T-helper 9 cell (primary cell): ENCODE measurements around the gene CACNG4.

Experiments used
- DNase-seq: peaks from one replicate; pipeline ENCODE4 v3.0.0-alpha.2; 2020
- total RNA-seq, 2 donors: gene quantifications; one replicate each; lab custom pipeline; 2026; lab: John Stamatoyannopoulos, UW

The CACNG4 gene
- total RNA-seq: 0 reads per million in 2 donors

DNA sequence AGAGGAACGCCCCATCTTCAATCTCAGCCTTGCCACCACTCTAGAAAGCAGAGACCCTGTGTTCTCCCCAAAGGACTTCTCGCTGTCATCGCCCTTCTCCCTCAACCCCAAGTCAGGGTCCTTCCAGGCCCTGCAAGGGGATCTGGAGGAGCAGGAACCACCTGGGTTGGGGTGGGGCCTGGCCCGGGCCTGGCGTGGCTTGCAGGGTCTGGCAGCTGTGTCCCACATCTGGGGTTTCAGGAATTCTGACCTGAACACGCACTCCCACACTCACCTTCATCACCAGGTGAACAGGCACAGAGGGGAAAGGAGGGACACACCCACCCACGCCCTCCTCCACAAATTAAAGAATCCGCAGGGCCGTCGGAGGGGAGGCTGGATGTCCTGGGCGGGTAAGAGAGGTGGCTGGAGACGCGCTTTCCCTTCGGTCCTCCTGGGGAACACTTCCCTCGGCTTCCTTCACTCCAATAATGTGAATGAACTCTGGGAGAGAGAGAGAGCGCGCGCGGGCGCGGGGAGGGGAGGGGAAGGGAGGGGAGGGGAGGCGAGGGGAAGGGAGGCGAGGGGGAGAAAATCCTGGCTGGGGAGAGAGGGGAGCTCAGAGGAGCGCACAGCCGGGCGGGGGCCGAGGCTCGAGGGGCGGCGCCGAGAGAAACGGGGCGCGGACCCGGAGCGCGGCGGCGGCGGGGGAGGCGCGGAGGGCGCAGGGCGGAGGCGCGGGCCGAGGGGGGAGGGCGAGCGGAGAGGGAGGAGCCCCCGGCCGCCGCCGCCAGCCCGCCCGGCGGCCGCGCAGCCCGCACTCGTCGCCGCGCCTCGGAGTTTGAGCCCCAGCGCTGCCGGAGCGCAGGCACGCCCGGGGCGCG lies at the start of gene CACNG4:
TSS of gene CACNG4 (plus strand) at position 799 of the 863 bp plus-strand sequence. CDS start 205 bp downstream, outside the sequence.
- DNase-seq: no peak

- DNase-seq: no peak
Measured at GRCh38 chr17:66915204-66915611, 49.3 kb upstream of the CACNG4 start.

- no peak for DNase-seq
Measured at GRCh38 chr17:66915792-66916191, 48.7 kb upstream of the CACNG4 start.

- no peak for DNase-seq
Measured at GRCh38 chr17:66916946-66917345, 47.6 kb upstream of the CACNG4 start.

DNA sequence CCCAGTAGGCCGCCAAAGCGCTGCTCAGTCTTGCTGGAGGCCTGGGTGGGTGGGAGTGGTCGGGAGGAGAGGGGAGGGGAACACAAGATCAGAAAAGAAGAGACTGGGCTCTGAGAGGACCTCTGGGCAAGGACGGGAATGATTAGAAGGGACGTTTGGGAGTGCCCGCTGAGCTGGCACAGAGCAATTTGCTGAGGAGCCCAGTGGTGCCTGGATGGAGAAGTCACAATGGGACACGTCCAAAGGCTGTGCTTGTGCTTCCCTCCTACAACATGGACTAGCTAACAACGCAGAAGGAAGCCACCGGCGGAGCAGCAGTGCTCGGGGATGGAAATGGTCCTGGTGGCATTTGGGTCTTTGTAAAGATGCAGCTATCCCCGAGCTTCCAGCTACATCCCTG lies 45.6 kb upstream of the CACNG4 start:
- DNase-seq: no peak

DNA sequence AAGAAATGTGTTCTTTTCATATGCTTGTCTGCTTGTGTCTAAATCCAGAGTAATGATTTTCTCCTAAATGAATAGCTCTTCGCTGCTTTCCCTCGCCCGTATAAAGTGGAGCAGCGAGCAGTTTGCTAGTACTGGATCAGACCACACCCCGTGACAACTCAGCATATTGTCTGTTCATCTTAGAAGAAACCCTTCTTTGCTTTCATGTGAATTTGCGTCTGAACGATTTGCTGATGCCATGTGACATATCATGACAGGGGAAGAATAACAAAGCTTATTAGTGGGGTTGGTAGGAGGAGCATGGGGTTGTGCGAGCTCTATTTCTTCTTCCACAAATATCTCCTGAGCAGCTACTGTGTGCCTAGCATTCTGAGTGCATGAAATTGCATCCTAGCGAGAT lies 44.1 kb upstream of the CACNG4 start:
- DNase-seq: no peak

DNA sequence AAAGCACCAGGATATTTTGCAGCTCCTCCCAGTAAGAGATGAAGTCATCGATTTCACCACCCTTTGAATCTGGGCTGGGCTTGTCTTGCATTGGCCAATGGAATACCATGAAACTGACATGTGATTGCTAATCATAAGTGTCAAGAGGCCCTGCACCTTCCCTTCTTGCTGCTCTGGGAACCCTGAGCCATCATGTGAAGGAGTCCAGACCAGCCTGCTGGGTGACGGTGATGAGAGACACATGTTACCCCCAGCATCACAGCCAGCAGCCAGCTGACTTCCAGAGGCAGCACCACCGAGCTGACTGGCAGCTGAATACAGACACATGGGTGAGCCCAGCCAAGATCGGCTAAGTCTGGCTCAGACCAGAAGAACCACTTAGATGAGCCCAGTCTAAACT lies 43.6 kb upstream of the CACNG4 start:
- DNase-seq: no peak

GRCh38 chr17:66923886-66924285 lies 40.6 kb upstream of the CACNG4 start:
- DNase-seq: no peak

GRCh38 chr17:66925811-66926500 lies 38.6 kb upstream of the CACNG4 start:
- no peak for DNase-seq

- no peak for DNase-seq
Measured at GRCh38 chr17:66928949-66929348, 35.6 kb upstream of the CACNG4 start.

GRCh38 chr17:66929591-66929990 lies 34.9 kb upstream of the CACNG4 start:
- DNase-seq: no peak

- no peak for DNase-seq
Measured at GRCh38 chr17:66930933-66931332, 33.6 kb upstream of the CACNG4 start.

GRCh38 chr17:66932311-66932710 lies 32.2 kb upstream of the CACNG4 start:
- no peak for DNase-seq

DNA sequence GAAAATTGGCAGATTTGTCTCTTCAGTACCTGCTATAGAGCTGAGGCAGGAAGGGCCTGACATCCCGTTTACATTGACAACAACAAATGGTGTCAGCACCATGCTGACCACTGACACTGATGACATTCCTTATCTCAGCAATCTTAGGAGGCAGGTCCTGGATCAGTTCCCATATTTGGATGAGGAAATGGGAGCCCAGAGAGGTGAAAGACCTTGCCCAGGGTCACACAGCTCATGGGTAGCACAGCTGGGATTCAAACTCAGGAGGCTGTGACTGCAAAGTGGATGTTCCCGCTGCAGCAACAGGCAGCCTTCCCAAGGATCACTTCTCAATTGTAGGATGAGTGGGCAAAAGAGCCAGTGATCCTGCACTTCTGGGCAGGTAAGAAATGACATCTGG lies 30.5 kb upstream of the CACNG4 start:
- DNase-seq: no peak

DNA sequence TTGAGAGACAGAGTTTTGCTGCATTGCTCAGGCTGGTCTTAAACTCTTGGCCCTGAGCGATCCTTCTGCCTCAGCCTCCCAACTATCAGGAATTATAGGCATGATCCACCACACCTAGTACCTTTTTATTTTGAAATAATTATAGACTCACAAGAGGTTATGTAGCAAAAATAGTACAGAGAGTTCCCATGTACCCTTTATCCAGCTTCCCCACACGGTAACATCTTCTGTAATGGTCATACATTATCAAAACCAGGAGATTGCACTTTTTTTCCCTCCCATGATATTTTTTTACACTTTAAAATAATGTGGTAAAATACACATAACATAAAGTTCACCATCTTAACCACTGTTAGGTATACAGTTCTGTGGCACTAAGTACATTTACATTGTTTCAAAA lies 28.8 kb upstream of the CACNG4 start:
- no peak for DNase-seq

GRCh38 chr17:66938656-66939055 lies 25.9 kb upstream of the CACNG4 start:
- DNase-seq: no peak

DNA sequence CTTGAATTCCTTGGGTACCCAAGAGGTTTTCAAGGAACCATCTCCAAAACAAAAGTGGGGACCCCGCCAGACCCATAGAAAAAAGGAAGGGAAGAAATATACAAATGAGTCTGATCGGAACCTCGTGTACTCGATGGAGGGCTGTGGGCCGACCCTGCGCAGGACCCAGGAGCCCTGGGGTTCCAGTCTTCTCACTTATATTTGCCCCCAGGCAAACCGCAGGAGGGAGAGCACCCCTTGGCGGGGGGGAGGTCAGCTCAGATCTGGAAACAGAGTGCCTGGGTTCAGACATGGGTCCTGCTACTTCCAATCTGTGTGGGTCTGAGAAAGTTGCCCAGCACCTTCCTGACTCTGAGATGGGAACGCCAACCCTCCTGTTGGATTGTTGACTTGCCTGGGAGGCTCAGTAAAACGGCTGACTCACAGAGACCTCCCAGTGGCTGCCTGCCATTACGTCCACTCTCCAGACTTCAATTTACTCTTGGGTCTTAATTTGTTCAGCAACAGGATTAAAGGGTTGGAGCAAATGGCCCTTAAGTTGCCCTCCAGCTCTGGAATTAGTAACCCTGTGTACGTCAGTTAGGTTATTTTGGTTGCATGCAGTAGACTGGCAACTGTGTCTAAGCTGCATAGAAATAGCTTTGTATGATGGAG lies 24.9 kb upstream of the CACNG4 start:
- DNase-seq: no peak

DNA sequence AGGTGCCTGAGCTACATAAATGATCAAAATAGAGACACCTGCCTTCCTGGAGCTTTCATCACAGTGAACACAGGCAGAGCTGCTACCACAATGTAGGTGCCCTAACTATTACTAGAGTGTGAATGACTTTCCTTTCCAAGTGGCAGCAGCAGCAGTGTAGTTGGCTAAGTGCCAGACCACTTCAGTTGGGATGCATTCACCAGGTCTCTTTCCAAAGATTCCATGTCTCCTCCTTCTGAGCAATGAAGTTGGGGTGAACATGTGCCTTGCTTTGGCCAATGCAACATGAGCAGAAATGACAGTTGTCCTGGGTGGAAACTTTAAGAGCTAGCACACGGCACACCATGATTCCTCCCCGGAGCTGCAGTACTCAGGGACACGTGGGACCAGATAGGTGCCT lies 23.3 kb upstream of the CACNG4 start:
- no peak for DNase-seq

DNA sequence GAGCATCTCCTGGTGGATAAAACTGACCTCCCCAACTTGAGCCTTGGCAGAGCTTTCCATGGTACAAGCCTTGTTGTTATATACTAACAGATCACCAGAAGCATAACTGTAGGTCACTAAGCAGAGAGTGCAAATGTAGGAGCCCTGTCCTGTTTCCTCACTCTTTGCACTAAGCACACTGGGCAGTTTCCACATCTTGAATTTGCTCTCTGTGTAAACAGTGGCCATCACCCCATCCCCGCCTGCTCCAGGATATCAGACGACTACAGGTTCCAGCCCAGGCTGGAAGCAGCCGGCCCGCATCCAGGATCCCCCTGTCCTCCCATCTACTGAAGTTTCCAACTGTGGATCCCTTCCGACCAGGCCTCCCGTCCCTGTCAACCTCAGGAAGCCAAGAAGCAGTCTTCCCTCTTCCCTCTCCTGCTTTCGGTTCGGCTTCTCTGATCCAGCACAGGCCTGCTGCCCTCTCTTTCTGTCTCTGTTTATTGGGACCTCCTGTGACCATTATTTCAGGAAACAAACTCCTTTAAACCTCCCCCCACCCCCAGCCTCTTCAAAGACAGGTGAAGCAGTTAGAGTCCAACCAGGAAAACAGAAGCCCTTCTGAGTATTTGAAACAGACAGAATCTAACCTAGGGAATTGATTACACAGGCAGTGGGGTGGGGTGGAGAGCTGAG lies 22.6 kb upstream of the CACNG4 start:
- DNase-seq: no peak

DNA sequence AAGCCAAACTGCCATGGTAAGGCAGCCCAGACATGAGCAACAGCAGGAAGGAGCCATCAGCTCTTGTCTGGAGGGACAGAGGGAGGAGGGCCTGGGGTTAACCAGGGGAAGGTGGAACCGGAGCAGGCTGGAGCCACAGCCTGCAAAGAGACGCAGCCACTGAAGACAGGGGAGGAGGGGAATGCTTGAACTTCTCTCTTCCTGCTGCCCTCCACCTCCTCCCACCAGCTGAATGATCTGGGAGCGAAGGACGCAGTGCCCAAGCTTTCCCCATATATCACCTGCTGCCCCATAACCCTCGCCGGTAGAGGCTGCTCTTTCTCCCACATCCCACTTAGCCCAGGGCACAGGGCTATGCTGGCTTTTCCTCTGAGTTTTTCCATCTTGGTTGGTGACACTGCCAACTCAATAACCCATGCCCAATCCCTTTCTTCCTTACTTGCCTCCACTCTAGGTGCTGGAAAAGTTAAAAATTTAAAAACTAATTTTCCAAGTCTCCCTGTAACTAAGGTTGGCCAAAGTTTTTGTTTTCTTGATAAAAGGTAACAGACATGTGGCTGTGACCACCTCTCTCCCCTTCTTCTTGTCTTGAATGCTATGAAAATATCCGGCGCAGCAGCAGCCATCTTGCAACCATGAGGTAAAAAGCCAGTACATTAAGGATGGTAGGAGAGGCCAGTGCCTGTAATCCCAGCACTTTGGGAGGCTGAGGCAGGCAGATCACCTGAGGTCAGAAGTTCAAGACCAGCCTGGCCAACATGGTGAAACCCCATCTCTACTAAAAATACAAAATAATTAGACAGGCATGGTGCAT lies 21.8 kb upstream of the CACNG4 start:
- DNase-seq: no peak

- DNase-seq: no peak
Measured at GRCh38 chr17:66943484-66943883, 21.0 kb upstream of the CACNG4 start.
